Activated CD8-positive, alpha-beta T cell treated with anti-CD3 and anti-CD28 coated beads for 36 hours (primary cell): Measurements from ENCODE around the gene RCAN2. TPM values are rescaled to one million over a fixed set of nuclear protein-coding genes. Genes with fewer than 3 reads are reported as not detected.

Source experiments
- ATAC-seq: fragments of 200-7000 bp; cut with Tn5 transposase; one replicate; pipeline ENCODE4 v1.10.0; 2021; ENCODE audit warnings: mild to moderate bottlenecking, moderate library complexity
- CTCF ChIA-PET: fragments of 350-600 bp; sonication (Branson Sonifier 250); formaldehyde crosslinking; loops from one replicate; lab custom pipeline; 2021; ENCODE audit warnings: antibody characterized with exemption; lab: Charles Lee
- POLR2A ChIA-PET: fragments of 350-600 bp; sonication (Branson Sonifier 250); formaldehyde crosslinking; loops from one replicate; lab custom pipeline; 2021; ENCODE audit warnings: antibody characterized with exemption; lab: Charles Lee
- DNase-seq: peaks from one replicate; pipeline ENCODE4 v3.0.0-alpha.2; 2020
- H3K27ac Mint-ChIP-seq: one replicate; pipeline ENCODE4 v1.8.0; 2021; ENCODE audit warnings: mild to moderate bottlenecking, mixed read lengths
- H3K27me3 Mint-ChIP-seq: one replicate; pipeline ENCODE4 v1.8.0; 2021; ENCODE audit warnings: mixed read lengths
- H3K36me3 Mint-ChIP-seq: one replicate; pipeline ENCODE4 v1.8.0; 2021; ENCODE audit warnings: low read depth, mixed read lengths
- H3K4me1 Mint-ChIP-seq: one replicate; pipeline ENCODE4 v1.8.0; 2021; ENCODE audit warnings: low read depth, mixed read lengths
- H3K4me3 Mint-ChIP-seq: one replicate; pipeline ENCODE4 v1.8.0; 2021; ENCODE audit warnings: mild to moderate bottlenecking, moderate library complexity, mixed read lengths
- H3K9me3 Mint-ChIP-seq: one replicate; pipeline ENCODE4 v1.8.0; 2021; ENCODE audit warnings: mixed read lengths
- CTCF ChIP-seq: fragments of 200-600 bp; IDR thresholded peaks from one replicate; pipeline ENCODE4 v1.8.0; 2022; ENCODE audit warnings: antibody characterized with exemption, mild to moderate bottlenecking
- intact Hi-C: fragments of 100-400 bp; cut with micrococcal nuclease; formaldehyde crosslinking; loops from one replicate; pipeline ENCODE4 v1.10.0; 2022
- total RNA-seq, 2 experiments: library from RNA; stranded (reverse); gene quantifications; one replicate each; pipeline ENCODE4 v1.2.3, GENCODE V29; 2021

Gene RCAN2
- total RNA-seq, 2 experiments from 2014 or later: not detected

DNA sequence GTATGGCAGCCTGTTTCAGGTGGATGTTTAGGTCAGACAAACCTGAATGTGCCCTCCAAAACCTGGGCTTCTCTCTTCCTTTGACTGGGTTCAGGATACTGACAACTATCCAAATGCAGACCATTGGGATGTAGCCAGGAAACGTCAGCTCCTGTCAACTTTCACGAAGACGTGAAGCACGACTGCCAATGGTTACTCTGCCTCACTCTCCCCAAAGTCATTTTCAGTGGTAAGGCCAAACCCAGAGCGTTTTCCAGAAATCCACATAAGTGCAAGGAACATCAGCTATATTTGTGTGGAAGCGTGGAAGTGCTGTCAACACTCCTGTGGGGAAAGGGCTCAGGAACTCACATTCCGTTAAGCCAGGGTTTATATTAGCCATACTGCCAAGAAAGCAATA, 20.1 kb upstream of the RCAN2 start:
- H3K4me3 Mint-ChIP-seq: no peak overlapping the region
- no peak for TF ChIP-seq CTCF
- ChIA-PET CTCF (no interaction called here), POLR2A (no interaction called here)
- no peaks in the 10 kb centered on the region for H3K4me1 Mint-ChIP-seq
- DNase-seq (no peak), ATAC-seq (no peak)
- peaks cover 4% of the 10 kb centered on the region for H3K27me3 Mint-ChIP-seq
- H3K9me3 Mint-ChIP-seq: no peaks in the 10 kb centered on the region
- no peak overlapping the region for H3K27ac Mint-ChIP-seq
- intact Hi-C loops: no loop called here
- H3K36me3 Mint-ChIP-seq: no peaks in the 10 kb centered on the region

DNA sequence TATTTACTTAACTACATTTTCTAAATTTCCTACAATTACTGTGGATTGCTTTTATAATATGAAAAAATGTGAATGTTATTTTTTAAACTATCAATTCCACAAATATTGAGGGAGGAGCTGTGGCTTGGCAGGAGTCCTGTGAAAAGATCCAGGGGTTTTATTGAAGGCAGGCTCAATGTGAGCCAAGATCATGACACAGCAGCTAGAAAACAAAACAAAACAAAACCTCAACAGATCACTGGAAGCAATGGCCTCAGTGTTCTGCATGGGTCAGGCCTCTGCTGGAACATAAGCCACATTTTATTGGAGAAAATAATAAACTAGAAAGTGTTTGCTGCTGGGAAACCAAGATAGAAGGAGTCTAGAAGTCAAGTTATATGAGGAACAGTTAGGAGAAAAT, 19.4 kb upstream of the RCAN2 start:
- no peaks in the 10 kb centered on the region for H3K36me3 Mint-ChIP-seq
- ChIA-PET POLR2A (no interaction called here), CTCF (no interaction called here)
- no peaks in the 10 kb centered on the region for H3K4me1 Mint-ChIP-seq
- no peak for TF ChIP-seq CTCF
- DNase-seq: no peak
- intact Hi-C loops: no loop called here
- H3K9me3 Mint-ChIP-seq: no peaks in the 10 kb centered on the region
- H3K27ac Mint-ChIP-seq: no peak overlapping the region
- H3K27me3 Mint-ChIP-seq: peaks cover 4% of the 10 kb centered on the region
- H3K4me3 Mint-ChIP-seq: no peak overlapping the region
- no peak for ATAC-seq

DNA sequence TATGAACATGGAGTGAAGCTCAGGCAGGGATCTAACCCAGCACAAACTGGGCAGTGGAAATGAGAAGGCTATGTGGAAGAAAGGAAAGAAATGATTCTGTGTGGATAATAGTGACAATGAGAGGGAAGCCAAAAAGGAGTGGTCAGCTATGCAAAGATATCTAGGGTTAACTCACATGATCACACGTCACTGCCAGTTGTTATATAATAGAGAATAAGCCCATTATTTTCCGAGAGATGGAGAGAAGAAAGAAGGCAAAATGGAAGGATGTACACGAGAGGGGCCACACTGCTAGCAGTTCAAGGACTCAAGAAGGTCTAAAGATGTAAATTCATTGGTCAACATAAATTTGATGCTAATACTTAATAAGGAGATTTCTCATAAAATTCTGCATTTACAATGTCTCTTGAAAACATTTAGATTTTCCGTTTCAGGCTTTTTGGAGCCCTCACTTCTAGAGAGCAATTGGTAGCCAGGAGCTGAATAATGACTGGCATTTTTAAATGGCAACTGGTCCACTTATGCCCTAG, 18.8 kb upstream of the RCAN2 start:
- no peak overlapping the region for H3K4me3 Mint-ChIP-seq
- intact Hi-C loops: no loop called here
- ChIA-PET CTCF (no interaction called here), POLR2A (no interaction called here)
- H3K9me3 Mint-ChIP-seq: no peaks in the 10 kb centered on the region
- no peaks in the 10 kb centered on the region for H3K4me1 Mint-ChIP-seq
- no peak for DNase-seq
- H3K27ac Mint-ChIP-seq: no peak overlapping the region
- H3K27me3 Mint-ChIP-seq: peaks cover 3% of the 10 kb centered on the region
- no peak for ATAC-seq
- no peaks in the 10 kb centered on the region for H3K36me3 Mint-ChIP-seq
- TF ChIP-seq CTCF: no peak

GRCh38 chr6:46509063-46509462, 17.8 kb upstream of the RCAN2 start:
- TF ChIP-seq CTCF: no peak
- ChIA-PET POLR2A (no interaction called here), CTCF (no interaction called here)
- no peak overlapping the region for H3K27ac Mint-ChIP-seq
- H3K27me3 Mint-ChIP-seq: peaks cover 3% of the 10 kb centered on the region
- no peaks in the 10 kb centered on the region for H3K4me1 Mint-ChIP-seq
- DNase-seq (no peak), ATAC-seq (no peak)
- no peaks in the 10 kb centered on the region for H3K36me3 Mint-ChIP-seq
- no peaks in the 10 kb centered on the region for H3K9me3 Mint-ChIP-seq
- intact Hi-C loops: no loop called here
- no peak overlapping the region for H3K4me3 Mint-ChIP-seq

DNA sequence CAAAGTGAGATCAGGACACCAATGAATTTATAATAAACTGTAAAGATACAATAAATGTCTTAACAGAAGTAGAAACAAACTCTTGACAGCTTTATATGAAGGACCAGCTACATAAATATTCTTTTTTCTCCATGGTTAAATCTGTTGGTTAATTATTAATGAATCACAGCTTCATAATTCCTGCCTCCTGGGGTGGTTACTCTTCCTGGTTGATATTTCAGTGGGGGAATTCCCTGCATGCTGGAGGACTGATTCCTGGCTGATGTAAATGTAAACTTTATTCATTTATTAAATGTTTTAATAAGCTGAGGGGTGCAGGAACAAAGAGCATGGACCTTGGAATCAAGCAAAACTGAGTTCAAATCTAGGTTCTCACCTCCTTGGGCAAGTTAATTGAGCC, 16.2 kb upstream of the RCAN2 start:
- intact Hi-C loops: no loop called here
- POLR2A ChIA-PET: no interaction called here
- TF ChIP-seq CTCF: no peak
- Mint-ChIP-seq H3K4me3 (no peak overlapping the region), H3K27ac (no peak overlapping the region), H3K9me3 (no peaks in the 10 kb centered on the region), H3K27me3 (peaks cover 3% of the 10 kb centered on the region), H3K36me3 (no peaks in the 10 kb centered on the region), H3K4me1 (no peaks in the 10 kb centered on the region)
- CTCF ChIA-PET: no interaction called here
- ATAC-seq (no peak), DNase-seq (no peak)
